ENCODE measurements around the gene NCK2.

The NCK2 gene

GRCh38 chr2:105845976-105846375, 101.3 kb downstream of the NCK2 start:
- no peak for DNase-seq (ENCODE audit: low read depth, low spot score)

- no peak for DNase-seq (ENCODE audit: low read depth, low spot score)
Observed at GRCh38 chr2:105847056-105847455, 102.3 kb downstream of the NCK2 start.

GRCh38 chr2:105848367-105848766, 103.7 kb downstream of the NCK2 start:
- no peak for DNase-seq (ENCODE audit: low read depth, low spot score)

- DNase-seq (ENCODE audit: low read depth, low spot score): no peak
Observed at GRCh38 chr2:105849431-105850179, 104.9 kb downstream of the NCK2 start.

- DNase-seq (ENCODE audit: low read depth, low spot score): no peak
Observed at GRCh38 chr2:105852066-105852465, 107.4 kb downstream of the NCK2 start.

- DNase-seq (ENCODE audit: low read depth, low spot score): no peak
Observed at GRCh38 chr2:105853354-105854088, 108.8 kb downstream of the NCK2 start.

GRCh38 chr2:105854972-105855371, 110.3 kb downstream of the NCK2 start:
- no peak for DNase-seq (ENCODE audit: low read depth, low spot score)

- no peak for DNase-seq (ENCODE audit: low read depth, low spot score)
Observed at GRCh38 chr2:105856581-105856980, 111.9 kb downstream of the NCK2 start.

GRCh38 chr2:105857076-105857740, 112.5 kb downstream of the NCK2 start:
- no peak for DNase-seq (ENCODE audit: low read depth, low spot score)

GRCh38 chr2:105858868-105859693, 114.4 kb downstream of the NCK2 start:
- DNase-seq (ENCODE audit: low read depth, low spot score): no peak

GRCh38 chr2:105859694-105859951, 114.9 kb downstream of the NCK2 start:
- no peak for DNase-seq (ENCODE audit: low read depth, low spot score)

GRCh38 chr2:105860567-105860966, 115.9 kb downstream of the NCK2 start:
- no peak for DNase-seq (ENCODE audit: low read depth, low spot score)

- DNase-seq (ENCODE audit: low read depth, low spot score): no peak
Observed at GRCh38 chr2:105861200-105861599, 116.5 kb downstream of the NCK2 start.

- no peak for DNase-seq (ENCODE audit: low read depth, low spot score)
Observed at GRCh38 chr2:105862843-105863242, 118.1 kb downstream of the NCK2 start.

GRCh38 chr2:105864262-105864661, 119.5 kb downstream of the NCK2 start:
- DNase-seq (ENCODE audit: low read depth, low spot score): no peak

GRCh38 chr2:105865222-105865913, 120.7 kb downstream of the NCK2 start:
- no peak for DNase-seq (ENCODE audit: low read depth, low spot score)

- no peak for DNase-seq (ENCODE audit: low read depth, low spot score)
Observed at GRCh38 chr2:105866216-105867185, 121.8 kb downstream of the NCK2 start.

- DNase-seq (ENCODE audit: low read depth, low spot score): no peak
Observed at GRCh38 chr2:105867587-105867986, 122.9 kb downstream of the NCK2 start.

GRCh38 chr2:105868060-105868459, 123.3 kb downstream of the NCK2 start:
- DNase-seq (ENCODE audit: low read depth, low spot score): no peak

- DNase-seq (ENCODE audit: low read depth, low spot score): no peak
Observed at GRCh38 chr2:105869341-105869740, 124.6 kb downstream of the NCK2 start.

Measured in smooth muscle cell of the brain vasculature (primary cell).